TTC549 (cell line): ENCODE results near the gene NUAK1.

Source experiments
- FAIRE-seq: peaks from 2 replicates; lab custom pipeline; 2012; peaks lifted over from hg19 to GRCh38; lab: Jason Lieb, UNC

The NUAK1 gene

GRCh38 chr12:106138633-106139421 lies at the start of gene NUAK1:
TSS of gene NUAK1 (minus strand) at chr12:106138954. CDS start at chr12:106138653, 301 bp downstream.
- no peak for FAIRE-seq

GRCh38 chr12:106188256-106188655 lies 49.5 kb upstream of the NUAK1 start:
- no peak for FAIRE-seq

GRCh38 chr12:106187842-106188241 lies 49.1 kb upstream of the NUAK1 start:
- FAIRE-seq = no peak

- no peak for FAIRE-seq
Measured at GRCh38 chr12:106187155-106187789, 48.5 kb upstream of the NUAK1 start.

GRCh38 chr12:106183735-106184134 lies 45.0 kb upstream of the NUAK1 start:
- no peak for FAIRE-seq

- FAIRE-seq = no peak
Measured at GRCh38 chr12:106181401-106182114, 42.8 kb upstream of the NUAK1 start.

- no peak for FAIRE-seq
Measured at GRCh38 chr12:106179086-106179485, 40.3 kb upstream of the NUAK1 start.

- no peak for FAIRE-seq
Measured at GRCh38 chr12:106178562-106178961, 39.8 kb upstream of the NUAK1 start.

GRCh38 chr12:106176560-106176959 lies 37.8 kb upstream of the NUAK1 start:
- no peak for FAIRE-seq

GRCh38 chr12:106174876-106175275 lies 36.1 kb upstream of the NUAK1 start:
- FAIRE-seq = no peak

- FAIRE-seq = no peak
Measured at GRCh38 chr12:106173442-106173841, 34.7 kb upstream of the NUAK1 start.

- no peak for FAIRE-seq
Measured at GRCh38 chr12:106171117-106171750, 32.5 kb upstream of the NUAK1 start.

- no peak for FAIRE-seq
Measured at GRCh38 chr12:106170285-106170684, 31.5 kb upstream of the NUAK1 start.

GRCh38 chr12:106163712-106164111 lies 25.0 kb upstream of the NUAK1 start:
- FAIRE-seq = no peak

- FAIRE-seq = no peak
Measured at GRCh38 chr12:106161491-106161890, 22.7 kb upstream of the NUAK1 start.

GRCh38 chr12:106160915-106161314 lies 22.2 kb upstream of the NUAK1 start:
- FAIRE-seq = no peak

GRCh38 chr12:106157802-106158201 lies 19.0 kb upstream of the NUAK1 start:
- no peak for FAIRE-seq

- FAIRE-seq = no peak
Measured at GRCh38 chr12:106154751-106155273, 16.1 kb upstream of the NUAK1 start.

GRCh38 chr12:106152334-106152733 lies 13.6 kb upstream of the NUAK1 start:
- FAIRE-seq = no peak

- FAIRE-seq = no peak
Measured at GRCh38 chr12:106150555-106150954, 11.8 kb upstream of the NUAK1 start.

- no peak for FAIRE-seq
Measured at GRCh38 chr12:106149096-106149784, 10.5 kb upstream of the NUAK1 start.

- FAIRE-seq = no peak
Measured at GRCh38 chr12:106147956-106148355, 9.2 kb upstream of the NUAK1 start.
